Astrocyte of the cerebellum (primary cell): ENCODE measurements around the gene GIGYF1.

Experiments
- DNase-seq: peaks from one replicate; pipeline ENCODE4 v3.0.0-alpha.2; 2011; ENCODE audit warnings: low read depth
- H3K4me3 ChIP-seq: 2 replicates; pipeline ENCODE4 v1.5.1; 2011; ENCODE audit warnings: mild to moderate bottlenecking, low read depth, low read length, moderate library complexity
- CTCF ChIP-seq: IDR thresholded peaks from 2 replicates; pipeline ENCODE4 v1.5.1; 2012; ENCODE audit warnings: low read length, low read depth, moderate library complexity, mild to moderate bottlenecking; ENCODE audit errors: missing control alignments
- in situ Hi-C: cut with HindIII; loops from 2 replicates; pipeline ENCODE4 v1.10.0; 2017; ENCODE audit warnings: low sequenced_read_pairs

The GIGYF1 gene

GRCh38 chr7:100694098-100694745 lies at the start of gene GIGYF1:
TSS of gene GIGYF1 (minus strand) at chr7:100694250. CDS start at chr7:100688238, 6,012 bp downstream.
- no peak for TF ChIP-seq CTCF
- in situ Hi-C loops: no loop called here
- no peak for DNase-seq
- H3K4me3 ChIP-seq: peak within 1 kb of the TSS; percentile 82

GRCh38 chr7:100739934-100740333 lies 45.9 kb upstream of the GIGYF1 start:
- no peak for TF ChIP-seq CTCF
- DNase-seq: no peak
- no peak overlapping the region for H3K4me3 ChIP-seq
- in situ Hi-C loops: no loop called here

- H3K4me3 ChIP-seq: no peak overlapping the region
Measured at GRCh38 chr7:100736671-100737070, 42.6 kb upstream of the GIGYF1 start.

GRCh38 chr7:100735730-100736129 lies 41.7 kb upstream of the GIGYF1 start:
- no peak for TF ChIP-seq CTCF
- H3K4me3 ChIP-seq: no peak overlapping the region
- in situ Hi-C loops: no loop called here
- DNase-seq: no peak

More at GRCh38 chr7:100736671-100737070, 42.6 kb upstream of the GIGYF1 start:
- DNase-seq: no peak
- in situ Hi-C loops: no loop called here
- TF ChIP-seq CTCF: no peak

- TF ChIP-seq CTCF: no peak
- in situ Hi-C loops: no loop called here
- no peak for DNase-seq
- H3K4me3 ChIP-seq: no peak overlapping the region
Measured at GRCh38 chr7:100731937-100732636, 38.0 kb upstream of the GIGYF1 start.

- DNase-seq: no peak
- no peak overlapping the region for H3K4me3 ChIP-seq
- no peak for TF ChIP-seq CTCF
- in situ Hi-C loops: no loop called here
Measured at GRCh38 chr7:100730136-100730800, 36.2 kb upstream of the GIGYF1 start.
